IMR-90 (cell line): ENCODE data around the gene SEMA4D. TPM values are rescaled to one million over a fixed set of nuclear protein-coding genes. Genes with fewer than 3 reads are reported as not detected.

Experiments
- ATAC-seq: fragments of 200-7000 bp; cut with Tn5 transposase; 2 replicates; pipeline ENCODE4 v1.9.1; 2020; ENCODE audit warnings: low read depth, mild to moderate bottlenecking, moderate library complexity
- BruUV-seq: library from RNA; stranded (reverse); fragments of 400-500 nt; replicated peaks from 2 replicates; lab custom pipeline; 2021; lab: Mats Ljungman, UMichigan
- CTCF ChIA-PET: fragments of 300-600 bp; formaldehyde crosslinking; extraction: SDS; loops from one replicate; lab custom pipeline; 2021; ENCODE audit warnings: antibody characterized with exemption; lab: Yijun Ruan, JAX
- POLR2A ChIA-PET: fragments of 300-600 bp; sonication (Branson Sonifier 250); formaldehyde crosslinking; loops from one replicate; lab custom pipeline; 2022; ENCODE audit warnings: antibody characterized with exemption; ENCODE audit not compliant: unreplicated experiment; lab: Charles Lee
- DNase-seq: peaks from one replicate; pipeline ENCODE4 v3.0.0; 2013
- H2AFZ ChIP-seq: replicated peaks from 2 replicates; pipeline ENCODE3; 2013; ENCODE audit warnings: low read length, mild to moderate bottlenecking; ENCODE audit not compliant: poor library complexity
- H2AK5ac ChIP-seq: 2 replicates; pipeline ENCODE4 v1.6.1; 2013; ENCODE audit warnings: low read depth, low read length, inconsistent platforms
- H2AK9ac ChIP-seq: replicated peaks from 2 replicates; pipeline ENCODE3; 2013; ENCODE audit warnings: mild to moderate bottlenecking, low read depth, low read length, moderate library complexity; ENCODE audit not compliant: poor library complexity
- H2BK120ac ChIP-seq: 2 replicates; pipeline ENCODE4 v1.6.1; 2013; ENCODE audit warnings: low read depth, low read length, inconsistent platforms
- H2BK15ac ChIP-seq: 3 replicates; pipeline ENCODE4 v1.6.1; 2013; ENCODE audit warnings: low read depth, low read length, inconsistent platforms
- H2BK20ac ChIP-seq: 2 replicates; pipeline ENCODE4 v1.6.1; 2013; ENCODE audit warnings: low read depth, mild to moderate bottlenecking, inconsistent platforms, low read length, moderate library complexity
- H2BK5ac ChIP-seq: 2 replicates; pipeline ENCODE4 v1.6.1; 2013; ENCODE audit warnings: mild to moderate bottlenecking, low read depth, low read length, inconsistent platforms; ENCODE audit not compliant: poor library complexity, severe bottlenecking
- H3K14ac ChIP-seq: replicated peaks from 2 replicates; pipeline ENCODE4 v1.6.1; 2013; ENCODE audit warnings: low read depth, low read length, inconsistent platforms
- H3K18ac ChIP-seq: 2 replicates; pipeline ENCODE4 v1.6.1; 2013; ENCODE audit warnings: low read depth, low read length, control low read depth
- H3K23ac ChIP-seq: 2 replicates; pipeline ENCODE4 v1.6.1; 2013; ENCODE audit warnings: low read depth, low read length, inconsistent platforms
- H3K27ac ChIP-seq: 2 replicates; pipeline ENCODE4 v1.5.1; 2013; ENCODE audit warnings: mild to moderate bottlenecking, control low read depth, low read length; ENCODE audit not compliant: insufficient read depth
- H3K27me3 ChIP-seq: 2 replicates; pipeline ENCODE4 v1.6.1; 2013; ENCODE audit warnings: low read length; ENCODE audit not compliant: control insufficient read depth, insufficient read depth
- H3K36me3 ChIP-seq: 2 replicates; pipeline ENCODE4 v1.6.1; 2013; ENCODE audit warnings: low read length, mixed read lengths; ENCODE audit not compliant: control insufficient read depth, insufficient read depth
- H3K4ac ChIP-seq: 2 replicates; pipeline ENCODE4 v1.6.1; 2013; ENCODE audit warnings: low read depth, low read length, inconsistent platforms
- H3K4me1 ChIP-seq: 2 replicates; pipeline ENCODE4 v1.6.1; 2013; ENCODE audit warnings: low read length, mixed read lengths; ENCODE audit not compliant: control insufficient read depth, insufficient read depth
- H3K4me2 ChIP-seq: 2 replicates; pipeline ENCODE4 v1.6.1; 2013; ENCODE audit warnings: low read depth, mild to moderate bottlenecking, control low read depth, low read length, moderate library complexity
- H3K4me3 ChIP-seq: 2 replicates; pipeline ENCODE4 v1.5.1; 2013; ENCODE audit warnings: low read depth, mild to moderate bottlenecking, control low read depth, low read length, moderate library complexity; ENCODE audit not compliant: insufficient read depth
- H3K56ac ChIP-seq: 2 replicates; pipeline ENCODE4 v1.6.1; 2013; ENCODE audit warnings: low read length, inconsistent platforms; ENCODE audit not compliant: insufficient read depth; ENCODE audit errors: extremely low read depth
- H3K79me1 ChIP-seq, 2 experiments: 2 replicates each; pipeline ENCODE4 v1.6.1; 2013; ENCODE audit warnings: low read length in 2 of 2, inconsistent platforms in 1 of 2, low read depth in 1 of 2
- H3K9ac ChIP-seq: 2 replicates; pipeline ENCODE4 v1.6.1; 2013; ENCODE audit warnings: low read depth, low read length, control low read depth
- H3K9me1 ChIP-seq: 2 replicates; pipeline ENCODE4 v1.6.1; 2013; ENCODE audit warnings: low read length, inconsistent platforms; ENCODE audit not compliant: insufficient read depth
- H3K9me3 ChIP-seq: 2 replicates; pipeline ENCODE4 v1.6.1; 2013; ENCODE audit warnings: low read length; ENCODE audit not compliant: control insufficient read depth, insufficient read depth
- H4K20me1 ChIP-seq: 2 replicates; pipeline ENCODE4 v1.6.1; 2013; ENCODE audit warnings: low read length, inconsistent platforms; ENCODE audit not compliant: insufficient read depth
- H4K5ac ChIP-seq: 2 replicates; pipeline ENCODE4 v1.6.1; 2013; ENCODE audit warnings: mild to moderate bottlenecking, low read depth, low read length, control low read depth
- H4K8ac ChIP-seq, 2 experiments: 2 replicates each; pipeline ENCODE4 v1.6.1; 2013; ENCODE audit warnings: low read depth in 2 of 2, low read length in 2 of 2, control low read depth in 1 of 2, inconsistent platforms in 1 of 2
- H4K91ac ChIP-seq: 2 replicates; pipeline ENCODE4 v1.6.1; 2013; ENCODE audit warnings: low read depth, low read length, inconsistent platforms; ENCODE audit not compliant: insufficient read depth
- BHLHE40 ChIP-seq: fragments of 150-350 bp; IDR thresholded peaks from 2 replicates; pipeline ENCODE4 v1.6.1; 2016; ENCODE audit warnings: mild to moderate bottlenecking, low read depth, low read length
- CEBPB ChIP-seq: IDR thresholded peaks from 2 replicates; pipeline ENCODE4 v1.6.1; 2012; ENCODE audit warnings: low read depth, low read length, improper control_type of control experiment
- CHD1 ChIP-seq: IDR thresholded peaks from 2 replicates; pipeline ENCODE4 v1.6.1; 2012; ENCODE audit warnings: low read depth, low read length, improper control_type of control experiment
- MAZ ChIP-seq: IDR thresholded peaks from 2 replicates; pipeline ENCODE4 v1.6.1; 2012; ENCODE audit warnings: low read depth, mild to moderate bottlenecking, low read length, improper control_type of control experiment, moderate library complexity, borderline replicate concordance
- MXI1 ChIP-seq: IDR thresholded peaks from 2 replicates; pipeline ENCODE4 v1.6.1; 2012; ENCODE audit warnings: low read depth, mild to moderate bottlenecking, low read length, moderate library complexity, borderline replicate concordance
- RFX5 ChIP-seq: IDR thresholded peaks from 2 replicates; pipeline ENCODE4 v1.8.0; 2012; ENCODE audit warnings: low read depth, mild to moderate bottlenecking, low read length, moderate library complexity
- SMC3 ChIP-seq: fragments of 150-350 bp; IDR thresholded peaks from 2 replicates; pipeline ENCODE4 v1.6.1; 2016; ENCODE audit warnings: low read depth, mild to moderate bottlenecking, antibody characterized with exemption, low read length, moderate library complexity
- WGBS, 2 experiments: methylation state at CpG; one replicate each; pipeline versions ENCODE4 v1.1.5 to v1.1.7; 2013; ENCODE audit warnings: missing lambda C conversion rate in 2 of 2; ENCODE audit not compliant: insufficient read length in 1 of 2; ENCODE audit errors: extremely low coverage in 2 of 2; 5-methylcytosine and 5-hydroxymethylcytosine counted together
- dilution Hi-C: fragments of 300-500 bp; cut with HindIII; formaldehyde crosslinking; loops from one replicate; pipeline ENCODE4 v1.14.3; 2018; ENCODE audit warnings: low sequenced_read_pairs; ENCODE audit not compliant: unreplicated experiment
- in situ Hi-C: fragments of 300-500 bp; cut with MboI; formaldehyde crosslinking; loops from 3 replicates; pipeline ENCODE4 v1.14.3; 2019; ENCODE audit warnings: low sequenced_read_pairs, inconsistent platforms, mixed read lengths
- intact Hi-C: fragments of 100-400 bp; cut with micrococcal nuclease; formaldehyde crosslinking; loops from 2 replicates; pipeline ENCODE4 v1.10.0; 2022
- polyA plus RNA-seq, 3 experiments: library from polyadenylated mRNA; depleted of rRNA; stranded (reverse); fragments of >200 nt; gene quantifications; 2 replicates each; pipeline ENCODE4 v1.2.3, GENCODE V29; 2012; ENCODE audit warnings: low replicate concordance in 1 of 3
- total RNA-seq: library from RNA; depleted of rRNA; stranded (reverse); fragments of >200 nt; gene quantifications from 2 replicates; pipeline ENCODE4 v1.2.3, GENCODE V29; 2012
- TF ChIP-seq, protein P1 (sequence below): fragments of 150-350 bp; IDR thresholded peaks from 2 replicates; pipeline ENCODE4 v1.6.1; 2017; ENCODE audit warnings: mild to moderate bottlenecking, antibody characterized with exemption, low read length, low read depth

SEMA4D gene
- total and polyA plus RNA-seq, 2 of the 4 experiments (the other 2 are of a cell fraction): 0.90 to 1.5 TPM

DNA sequence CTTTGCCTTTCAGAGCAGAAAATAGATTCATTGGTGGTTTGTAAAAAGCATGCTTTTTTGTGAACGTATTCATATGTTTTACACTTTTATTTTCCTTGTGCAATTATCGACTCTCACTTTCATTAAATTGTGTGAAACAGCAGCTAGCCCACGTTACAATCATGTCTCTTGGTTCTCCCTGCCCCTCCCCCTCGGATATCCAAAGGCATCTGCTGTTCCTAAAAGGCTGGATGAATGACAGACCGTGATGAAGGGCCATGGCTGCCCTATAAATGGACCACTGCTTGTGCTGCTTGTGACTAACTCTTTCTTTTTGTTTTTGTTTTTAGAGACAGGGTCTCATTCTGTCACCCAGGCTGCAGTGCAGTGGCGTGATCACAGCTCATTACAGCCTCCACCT is 17.0 kb upstream of the SEMA4D start:
- DNase-seq (no peak), ATAC-seq (no peak)
- no peaks in the 10 kb centered on the region for H3K36me3 ChIP-seq
- ChIA-PET CTCF (no interaction called here), POLR2A (no interaction called here)
- no peak overlapping the region for H3K9ac ChIP-seq
- in situ Hi-C loops (no loop called here), intact Hi-C loops (no loop called here), dilution Hi-C loops (no loop called here)
- H3K4me2 ChIP-seq: no peak overlapping the region
- no peak overlapping the region for H3K27ac ChIP-seq
- H3K4ac ChIP-seq: no peak overlapping the region
- H3K14ac ChIP-seq: no peak overlapping the region
- BruUV-seq: no TSS peak
- H2AFZ ChIP-seq: no peak overlapping the region
- no peak overlapping the region for H4K5ac ChIP-seq
- no peak overlapping the region for H2AK9ac ChIP-seq
- no peak overlapping the region for H3K4me3 ChIP-seq
- peaks cover 21% of the 10 kb centered on the region for H3K27me3 ChIP-seq
- H3K18ac ChIP-seq: no peak overlapping the region
- H4K8ac ChIP-seq: no peak overlapping the region
- no peak overlapping the region for H2BK5ac ChIP-seq
- TF ChIP-seq MAZ (no peak), CHD1 (no peak), BHLHE40 (no peak), SMC3 (no peak), MXI1 (no peak), RFX5 (no peak), CEBPB (no peak)
- TF ChIP-seq, protein P1, sequence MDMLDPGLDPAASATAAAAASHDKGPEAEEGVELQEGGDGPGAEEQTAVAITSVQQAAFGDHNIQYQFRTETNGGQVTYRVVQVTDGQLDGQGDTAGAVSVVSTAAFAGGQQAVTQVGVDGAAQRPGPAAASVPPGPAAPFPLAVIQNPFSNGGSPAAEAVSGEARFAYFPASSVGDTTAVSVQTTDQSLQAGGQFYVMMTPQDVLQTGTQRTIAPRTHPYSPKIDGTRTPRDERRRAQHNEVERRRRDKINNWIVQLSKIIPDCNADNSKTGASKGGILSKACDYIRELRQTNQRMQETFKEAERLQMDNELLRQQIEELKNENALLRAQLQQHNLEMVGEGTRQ: no peak
- no peak overlapping the region for H2BK15ac ChIP-seq
- no peak overlapping the region for H2AK5ac ChIP-seq
- H4K91ac ChIP-seq: no peak overlapping the region
- no peaks in the 10 kb centered on the region for H3K9me1 ChIP-seq
- H4K20me1 ChIP-seq: no peaks in the 10 kb centered on the region; the same call in 1 of the 2 replicates
- no peaks in the 10 kb centered on the region for H3K9me3 ChIP-seq
- no peak overlapping the region for H2BK20ac ChIP-seq
- H3K56ac ChIP-seq: no peak overlapping the region
- no peaks in the 10 kb centered on the region for H3K79me1 ChIP-seq
- no peak overlapping the region for H2BK120ac ChIP-seq
- WGBS, 2 experiments: no CpG with 5 or more reads among the region's 6 CpGs
- H3K4me1 ChIP-seq: no peaks in the 10 kb centered on the region; the same call in 1 of the 2 replicates
- H3K23ac ChIP-seq: no peak overlapping the region
